ENCODE data around the gene CAMK2G.
"Not testable (repeated sequence)": the region's sequence is repeated elsewhere in the genome, so short reads cannot be mapped to it uniquely, and the experiment has no call there.

Gene CAMK2G

GRCh38 chr10:73874267-73875138 lies at the start of gene CAMK2G:
CAMK2G (minus strand) TSS chr10:73874555; CDS start chr10:73874461, 94 bp downstream.
- peak; percentile 81 for DNase-seq

GRCh38 chr10:73922864-73923133 lies 48.4 kb upstream of the CAMK2G start:
- no peak for DNase-seq

- no peak for DNase-seq
These were observed 47.9 kb upstream of the CAMK2G start for GRCh38 chr10:73922007-73922863.

- no peak for DNase-seq
These were observed 45.7 kb upstream of the CAMK2G start for GRCh38 chr10:73920089-73920488.

- DNase-seq = not testable (repeated sequence)
These were observed 45.1 kb upstream of the CAMK2G start for GRCh38 chr10:73919481-73919880.

GRCh38 chr10:73917566-73918305 lies 43.4 kb upstream of the CAMK2G start:
- no peak for DNase-seq

GRCh38 chr10:73916761-73917470 lies 42.6 kb upstream of the CAMK2G start:
- no peak for DNase-seq

GRCh38 chr10:73915206-73915851 lies 41.0 kb upstream of the CAMK2G start:
- no peak for DNase-seq

GRCh38 chr10:73914036-73914435 lies 39.7 kb upstream of the CAMK2G start:
- DNase-seq = no peak

GRCh38 chr10:73911553-73912004 lies 37.2 kb upstream of the CAMK2G start:
- no peak for DNase-seq

GRCh38 chr10:73910764-73911552 lies 36.6 kb upstream of the CAMK2G start, which contains the start of gene PLAU:
PLAU (plus strand) TSS chr10:73911132; CDS start chr10:73911556, 424 bp downstream.
- peak; percentile 37 for DNase-seq

GRCh38 chr10:73910401-73910763 lies 36.0 kb upstream of the CAMK2G start:
- DNase-seq = peak; percentile 23

- no peak for DNase-seq
These were observed 35.3 kb upstream of the CAMK2G start for GRCh38 chr10:73909540-73910115.

GRCh38 chr10:73908853-73909539 lies 34.6 kb upstream of the CAMK2G start:
- DNase-seq = peak; percentile 67

GRCh38 chr10:73907841-73908517 lies 33.6 kb upstream of the CAMK2G start:
- no peak for DNase-seq

GRCh38 chr10:73906524-73907447 lies 32.4 kb upstream of the CAMK2G start:
- no peak for DNase-seq

- DNase-seq = no peak
These were observed 31.1 kb upstream of the CAMK2G start for GRCh38 chr10:73905256-73906020.

- DNase-seq = no peak
These were observed 28.0 kb upstream of the CAMK2G start for GRCh38 chr10:73902351-73902750.
